H1 (cell line): ENCODE data around the gene STAT1. TPM values are rescaled to one million over a fixed set of nuclear protein-coding genes. Genes with fewer than 3 reads are reported as not detected.

Experiments
- CTCF ChIA-PET: fragments of 300-600 bp; sonication (Branson Sonifier 250); formaldehyde crosslinking; loops from one replicate; lab custom pipeline; 2021; ENCODE audit not compliant: partially characterized antibody; lab: Charles Lee
- POLR2A ChIA-PET: fragments of 300-600 bp; sonication (Branson Sonifier 250); formaldehyde crosslinking; loops from one replicate; lab custom pipeline; 2021; ENCODE audit warnings: inconsistent platforms; ENCODE audit not compliant: partially characterized antibody; lab: Charles Lee
- DNase-seq, 2 experiments: peaks; one replicate each; pipeline versions ENCODE4 v3.0.0 to v3.0.0-alpha.2; 2010 to 2022; ENCODE audit warnings: low spot score in 2 of 2, low read depth in 1 of 2, mixed read lengths in 1 of 2
- FAIRE-seq: peaks from 2 replicates; lab custom pipeline; 2011; peaks lifted over from hg19 to GRCh38; lab: Jason Lieb, UNC
- H2AFZ ChIP-seq: 2 replicates; pipeline ENCODE4 v1.8.1; 2012; ENCODE audit warnings: low read length, inconsistent platforms
- H2AK5ac ChIP-seq: 2 replicates; pipeline ENCODE4 v1.6.1; 2013; ENCODE audit warnings: low read depth, low read length
- H2BK120ac ChIP-seq: replicated peaks from 2 replicates; pipeline ENCODE3; 2013; ENCODE audit warnings: low read depth, low read length, inconsistent platforms
- H2BK12ac ChIP-seq: 2 replicates; pipeline ENCODE4 v1.6.1; 2013; ENCODE audit warnings: low read depth, low read length
- H2BK15ac ChIP-seq: 2 replicates; pipeline ENCODE4 v1.6.1; 2013; ENCODE audit warnings: low read length
- H2BK20ac ChIP-seq: 2 replicates; pipeline ENCODE4 v1.6.1; 2013; ENCODE audit warnings: low read length
- H2BK5ac ChIP-seq: 2 replicates; pipeline ENCODE4 v1.6.1; 2013; ENCODE audit warnings: low read depth, low read length
- H3K14ac ChIP-seq: 2 replicates; pipeline ENCODE4 v1.6.1; 2013; ENCODE audit warnings: inconsistent platforms; ENCODE audit not compliant: insufficient read length
- H3K18ac ChIP-seq: 2 replicates; pipeline ENCODE4 v1.6.1; 2013; ENCODE audit warnings: low read length; ENCODE audit errors: extremely low read depth
- H3K23ac ChIP-seq: 2 replicates; pipeline ENCODE4 v1.6.1; 2013; ENCODE audit warnings: inconsistent platforms; ENCODE audit not compliant: insufficient read length
- H3K23me2 ChIP-seq: 2 replicates; pipeline ENCODE4 v1.6.1; 2013; ENCODE audit warnings: low read depth, low read length
- H3K27ac ChIP-seq: 2 replicates; pipeline ENCODE4 v1.6.1; 2011; ENCODE audit warnings: low read depth, low read length, inconsistent platforms
- H3K27me3 ChIP-seq, 4 experiments: replicated peaks in 1 of 4; 1 replicate in 1 of 4; 2 replicates in 3 of 4; pipeline versions ENCODE4 v1.6.1 to v1.8.1; 2011 to 2013; ENCODE audit warnings: low read length in 3 of 4, mild to moderate bottlenecking in 3 of 4, inconsistent platforms in 2 of 4, mixed read lengths in 2 of 4, moderate library complexity in 1 of 4; ENCODE audit not compliant: control insufficient read depth in 3 of 4, insufficient read depth in 3 of 4; ENCODE audit errors: extremely low read depth in 1 of 4
- H3K36me3 ChIP-seq, 4 experiments: 2 replicates each; pipeline versions ENCODE4 v1.6.1 to v1.8.1; 2011 to 2013; ENCODE audit warnings: mild to moderate bottlenecking in 4 of 4, low read length in 3 of 4, moderate library complexity in 2 of 4, control low read depth in 1 of 4, inconsistent platforms in 1 of 4; ENCODE audit not compliant: insufficient read depth in 4 of 4, control insufficient read depth in 2 of 4
- H3K4ac ChIP-seq: replicated peaks from 2 replicates; pipeline ENCODE3; 2013; ENCODE audit warnings: low read length, low read depth, mixed read lengths, inconsistent platforms; ENCODE audit not compliant: insufficient read length
- H3K4me1 ChIP-seq, 4 experiments: replicated peaks in 1 of 4; 1 replicate in 1 of 4; 2 replicates in 3 of 4; pipeline versions ENCODE4 v1.6.1 to v1.8.1; 2011 to 2013; ENCODE audit warnings: low read length in 3 of 4, inconsistent platforms in 2 of 4, mixed read lengths in 1 of 4; ENCODE audit not compliant: insufficient read depth in 4 of 4, control insufficient read depth in 3 of 4
- H3K4me2 ChIP-seq, 2 experiments: 2 replicates each; pipeline versions ENCODE4 v1.6.1 to v1.8.1; 2011 to 2013; ENCODE audit warnings: low read depth in 2 of 2, low read length in 2 of 2, control low read depth in 1 of 2, inconsistent platforms in 1 of 2, mild to moderate bottlenecking in 1 of 2; ENCODE audit not compliant: insufficient read depth in 1 of 2
- H3K4me3 ChIP-seq, 4 experiments: fragments of 200-600, 300-600 bp in 1 of 4; sonication (generic), shearing (Covaris generic), sonication (Bioruptor Twin) in 1 of 4; 2 replicates each; pipeline versions ENCODE4 v1.5.1 to v1.8.1; 2011 to 2016; ENCODE audit warnings: low read length in 4 of 4, low read depth in 3 of 4, control low read depth in 2 of 4, inconsistent platforms in 2 of 4, mild to moderate bottlenecking in 2 of 4, mixed read lengths in 1 of 4, moderate library complexity in 1 of 4; ENCODE audit not compliant: insufficient read depth in 2 of 4; ENCODE audit errors: extremely low read depth in 1 of 4
- H3K56ac ChIP-seq: replicated peaks from 2 replicates; pipeline ENCODE3; 2013; ENCODE audit warnings: low read depth, mild to moderate bottlenecking, mixed read lengths, low read length, inconsistent platforms; ENCODE audit not compliant: insufficient read length
- H3K79me1 ChIP-seq: 2 replicates; pipeline ENCODE4 v1.6.1; 2013; ENCODE audit warnings: low read depth, low read length, control low read depth
- H3K79me2 ChIP-seq, 2 experiments: 2 replicates each; pipeline versions ENCODE4 v1.6.1 to v1.8.1; 2012 to 2013; ENCODE audit warnings: low read length in 2 of 2, mild to moderate bottlenecking in 2 of 2, inconsistent platforms in 1 of 2; ENCODE audit not compliant: insufficient read depth in 2 of 2, control insufficient read depth in 1 of 2
- H3K9ac ChIP-seq, 4 experiments: replicated peaks in 1 of 4; 1 replicate in 1 of 4; 2 replicates in 3 of 4; pipeline versions ENCODE4 v1.6.1 to v1.8.1; 2011 to 2013; ENCODE audit warnings: low read depth in 3 of 4, low read length in 3 of 4, control low read depth in 2 of 4, mild to moderate bottlenecking in 2 of 4, moderate library complexity in 2 of 4, inconsistent platforms in 1 of 4; ENCODE audit errors: extremely low read depth in 1 of 4
- H3K9me3 ChIP-seq, 2 experiments: 2 replicates each; pipeline versions ENCODE4 v1.6.1 to v1.8.1; 2012 to 2013; ENCODE audit warnings: mild to moderate bottlenecking in 2 of 2, moderate library complexity in 2 of 2, control low read depth in 1 of 2, inconsistent platforms in 1 of 2, low read depth in 1 of 2, low read length in 1 of 2, mixed read lengths in 1 of 2; ENCODE audit not compliant: insufficient read depth in 2 of 2
- H4K20me1 ChIP-seq, 2 experiments: replicated peaks in 1 of 2; 2 replicates each; pipeline versions ENCODE3 to v1.8.1; 2011 to 2013; ENCODE audit warnings: inconsistent platforms in 2 of 2, low read length in 2 of 2, mild to moderate bottlenecking in 1 of 2; ENCODE audit not compliant: insufficient read depth in 2 of 2, control insufficient read depth in 1 of 2
- H4K5ac ChIP-seq: 2 replicates; pipeline ENCODE4 v1.6.1; 2013; ENCODE audit warnings: low read length, low read depth, mixed read lengths, inconsistent platforms; ENCODE audit not compliant: insufficient read length
- H4K8ac ChIP-seq: 2 replicates; pipeline ENCODE4 v1.8.0; 2013; ENCODE audit warnings: mild to moderate bottlenecking, moderate library complexity, low read length, inconsistent platforms; ENCODE audit not compliant: insufficient read depth; ENCODE audit errors: extremely low read depth
- H4K91ac ChIP-seq: replicated peaks from 2 replicates; pipeline ENCODE3; 2013; ENCODE audit warnings: low read length, mixed read lengths, inconsistent platforms; ENCODE audit not compliant: insufficient read length
- ATF3 ChIP-seq: IDR thresholded peaks from 2 replicates; pipeline ENCODE4 v1.6.1; 2011; ENCODE audit warnings: low read depth, mild to moderate bottlenecking, low read length; ENCODE audit not compliant: insufficient read depth
- BACH1 ChIP-seq: IDR thresholded peaks from 2 replicates; pipeline ENCODE4 v1.6.1; 2012; ENCODE audit warnings: low read length, improper control_type of control experiment
- BCL11A ChIP-seq, 2 experiments: IDR thresholded peaks; one replicate each; pipeline ENCODE4 v1.6.1; 2011; ENCODE audit warnings: low read depth in 2 of 2, low read length in 2 of 2, mild to moderate bottlenecking in 2 of 2
- FOSL1 ChIP-seq: IDR thresholded peaks from 2 replicates; pipeline ENCODE4 v1.6.1; 2011; ENCODE audit warnings: mild to moderate bottlenecking, low read depth, low read length, moderate library complexity; ENCODE audit not compliant: insufficient read depth
- GABPA ChIP-seq: IDR thresholded peaks from 2 replicates; pipeline ENCODE4 v1.6.1; 2011; ENCODE audit warnings: mild to moderate bottlenecking, low read length, moderate library complexity, borderline replicate concordance; ENCODE audit not compliant: insufficient read depth
- MAX ChIP-seq: IDR thresholded peaks from 2 replicates; pipeline ENCODE4 v1.6.1; 2012; ENCODE audit warnings: inconsistent platforms
- SP1 ChIP-seq: IDR thresholded peaks from 2 replicates; pipeline ENCODE4 v1.6.1; 2011; ENCODE audit warnings: low read depth, low read length
- SP4 ChIP-seq: IDR thresholded peaks from 2 replicates; pipeline ENCODE4 v1.6.1; 2012; ENCODE audit warnings: low read length, inconsistent platforms
- ZNF274 ChIP-seq: IDR thresholded peaks from 2 replicates; pipeline ENCODE4 v1.7.0; 2012; ENCODE audit warnings: low read length, borderline replicate concordance; ENCODE audit errors: extremely low read depth
- WGBS, 2 experiments: shearing (Covaris generic) in 1 of 2; methylation state at CpG; one replicate each; pipeline versions ENCODE4 v1.1.6 to v1.1.7; 2013 to 2015; ENCODE audit warnings: low lambda C conversion rate in 2 of 2, mixed read lengths in 2 of 2, inconsistent platforms in 1 of 2, low coverage in 1 of 2, missing lambda C conversion rate in 1 of 2; ENCODE audit not compliant: insufficient replicate concordance in 2 of 2, insufficient coverage in 1 of 2, insufficient read length in 1 of 2; ENCODE audit errors: extremely low coverage in 1 of 2, missing lambda C conversion rate in 1 of 2; 5-methylcytosine and 5-hydroxymethylcytosine counted together
- polyA plus RNA-seq, 7 experiments: library from polyadenylated mRNA; depleted of rRNA in 3 of 7; stranded (reverse) in 5 of 7; unstranded in 2 of 7; fragments of >200 nt in 5 of 7; fragments of 200-250 nt in 2 of 7; gene quantifications; 1 replicate in 5 of 7; 2 replicates in 1 of 7; 4 replicates in 1 of 7; pipeline versions ENCODE4 v1.2.1 to v1.2.3, GENCODE V29; 2011 to 2013; ENCODE audit warnings: missing spikeins in 2 of 7, mixed read lengths in 2 of 7
- total RNA-seq: library from RNA; stranded (reverse); fragmentation: NEBNext Ultra II Directional; extraction: Animal tissue kit (Norgen Biotek cat#: 25700); gene quantifications from 2 replicates; pipeline ENCODE4 v1.2.1, GENCODE V29; 2021
- TF ChIP-seq, protein P1 (sequence below): IDR thresholded peaks from 2 replicates; pipeline ENCODE4 v1.6.1; 2011; ENCODE audit warnings: low read length, improper control_type of control experiment

STAT1 gene
- total and polyA plus RNA-seq, 2 of the 8 experiments (the other 6 are each of a cell fraction or from before 2014, with no cell fraction given): 20.3 to 43.0 TPM

DNA sequence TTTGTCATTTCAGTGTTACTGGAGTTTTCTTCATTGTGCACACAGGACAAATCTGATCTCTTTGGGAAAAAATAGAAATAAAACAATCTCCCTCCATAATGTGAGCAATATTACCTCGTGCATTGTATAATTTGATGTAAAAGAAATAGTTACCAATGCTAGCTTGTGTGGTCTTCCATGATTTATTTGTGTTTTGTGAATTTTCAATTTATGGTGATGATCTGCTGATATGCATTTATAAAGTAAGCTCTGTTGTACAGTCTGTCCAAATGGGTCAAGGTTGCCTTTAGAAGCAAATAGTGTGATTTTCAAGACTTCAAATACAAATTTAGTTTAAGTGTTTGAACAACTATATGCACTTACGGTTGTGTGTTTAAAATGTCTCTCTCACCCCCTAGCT is 50.9 kb downstream of the STAT1 start:
- Histone ChIP-seq H2BK15ac (no peak overlapping the region), H2BK120ac (no peak overlapping the region), H2BK12ac (no peak overlapping the region), H3K4me1 (no peaks in the 10 kb centered on the region), H3K27ac (no peak overlapping the region), H3K36me3 (peaks cover 0 to 7% (median 3%) of the 10 kb centered on the region in 4 experiments; a peak in 5 of 8 replicates), H3K27me3 (no peaks in the 10 kb centered on the region), H4K8ac (no peak overlapping the region), H3K14ac (no peak overlapping the region), H3K4me2 (no peak overlapping the region), H4K91ac (no peak overlapping the region), H3K23ac (no peak overlapping the region), H2AFZ (no peak overlapping the region), H3K18ac (no peak overlapping the region), H3K9ac (no peak overlapping the region), H2BK20ac (no peak overlapping the region), H2BK5ac (no peak overlapping the region), H4K5ac (no peak overlapping the region), H2AK5ac (no peak overlapping the region), H4K20me1 (no peaks in the 10 kb centered on the region), H3K79me1 (no peaks in the 10 kb centered on the region), H3K9me3 (no peaks in the 10 kb centered on the region), H3K4me3 (no peak overlapping the region), H3K79me2 (no peaks in the 10 kb centered on the region), H3K23me2 (no peaks in the 10 kb centered on the region), H3K4ac (no peak overlapping the region), H3K56ac (no peak overlapping the region)
- POLR2A ChIA-PET: interaction anchor here (0.6 to 1.2 kb wide), 2 partner anchors 20 to 51 kb away, joined by 3 read pairs; no protein-coding TSS in a partner anchor
- FAIRE-seq (no peak), DNase-seq (no peak)
- 89% methylated on average over 2 of the region's 2 CpGs; no CpG with 5 or more reads in 1 of the 2 experiments for WGBS, 2 experiments
- CTCF ChIA-PET: interaction anchor here (0.7 to 1.0 kb wide), 3 partner anchors 9 to 195 kb away, joined by 3 to 4 read pairs (median 3); no protein-coding TSS in a partner anchor
- TF ChIP-seq ZNF274 (no peak), FOSL1 (no peak), BCL11A (IDR thresholded peaks at IDR 0.05; ENCODE audit: low read depth in 2 of 2, low read length in 2 of 2) (no peak), ATF3 (no peak), MAX (no peak), GABPA (no peak), BACH1 (no peak), SP4 (no peak), SP1 (no peak)
- TF ChIP-seq, protein P1, sequence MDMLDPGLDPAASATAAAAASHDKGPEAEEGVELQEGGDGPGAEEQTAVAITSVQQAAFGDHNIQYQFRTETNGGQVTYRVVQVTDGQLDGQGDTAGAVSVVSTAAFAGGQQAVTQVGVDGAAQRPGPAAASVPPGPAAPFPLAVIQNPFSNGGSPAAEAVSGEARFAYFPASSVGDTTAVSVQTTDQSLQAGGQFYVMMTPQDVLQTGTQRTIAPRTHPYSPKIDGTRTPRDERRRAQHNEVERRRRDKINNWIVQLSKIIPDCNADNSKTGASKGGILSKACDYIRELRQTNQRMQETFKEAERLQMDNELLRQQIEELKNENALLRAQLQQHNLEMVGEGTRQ: no peak
